ENCODE measurements around the gene DLGAP5.
A peak's percentile ranks its signal among the peaks of the same experiment; 100 is the strongest.

DLGAP5 gene

DNA sequence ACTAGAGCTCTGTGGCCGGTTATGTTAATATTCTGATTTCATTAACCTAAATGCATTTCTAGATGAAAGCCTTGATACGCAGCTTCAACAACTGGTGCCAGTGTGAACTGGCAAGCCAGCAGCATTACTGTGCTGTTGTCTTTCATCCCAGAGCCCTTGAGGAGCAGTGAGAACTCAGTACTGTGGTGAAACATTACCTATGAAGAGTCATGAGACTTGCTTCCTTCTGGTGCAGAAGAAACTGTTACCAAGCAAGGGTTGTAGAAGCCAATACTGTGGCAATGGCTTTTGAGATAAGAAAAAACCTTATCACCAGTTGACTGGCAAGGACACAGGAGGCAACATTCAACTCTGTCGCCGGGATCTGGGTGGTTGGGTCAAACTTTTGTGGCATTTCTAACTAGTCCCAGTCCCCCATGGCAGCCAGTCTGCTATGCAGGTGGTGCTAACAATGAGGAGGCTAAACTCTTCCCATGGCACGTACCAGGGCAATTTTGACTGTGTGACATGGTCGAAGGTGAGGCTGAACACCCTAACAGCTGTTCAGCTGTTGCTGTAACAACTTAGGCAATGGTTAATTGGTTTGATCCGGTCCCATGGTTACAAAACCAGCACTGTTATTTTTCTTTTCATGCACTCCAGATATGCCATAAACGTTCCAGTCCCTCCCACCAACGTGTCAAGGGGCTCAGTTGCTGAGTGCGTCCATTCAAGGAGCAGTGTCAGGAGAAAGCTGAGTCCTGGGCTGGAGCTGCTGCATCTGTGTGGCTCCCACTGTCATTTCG is 74.9 kb downstream of the DLGAP5 start:
- Mint-ChIP-seq H3K36me3 (no peaks in the 10 kb centered on the region), H3K27ac (no peak overlapping the region), H3K9me3 (ENCODE audit: low read depth) (no peaks in the 10 kb centered on the region), H3K4me3 (no peak overlapping the region), H3K4me1 (ENCODE audit: low read depth) (peaks cover 2% of the 10 kb centered on the region), H3K27me3 (no peaks in the 10 kb centered on the region)

DNA sequence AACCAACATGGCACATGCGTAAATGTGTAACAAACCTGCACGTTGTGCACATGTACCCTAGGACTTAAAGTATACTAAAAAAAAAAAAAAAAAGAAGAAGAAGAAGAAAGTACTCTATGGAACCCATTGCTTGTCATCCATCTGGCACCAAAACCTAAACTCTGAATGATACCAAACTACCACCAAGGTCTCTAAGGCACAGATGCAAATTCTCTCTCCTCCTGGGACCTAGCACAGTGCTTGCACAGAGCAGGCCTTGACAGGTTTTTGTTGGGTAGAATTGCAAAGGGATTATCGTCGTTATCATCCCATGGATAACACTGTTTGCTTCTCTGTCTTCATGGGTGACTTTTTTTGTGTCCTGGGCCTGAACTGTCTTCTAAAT is 75.5 kb downstream of the DLGAP5 start:
- H3K4me1 Mint-ChIP-seq (ENCODE audit: low read depth), result peaks cover 2% of the 10 kb centered on the region
- peaks cover 2% of the 10 kb centered on the region for H3K36me3 Mint-ChIP-seq

GRCh38 chr14:55115460-55115859 is 75.9 kb downstream of the DLGAP5 start:
- Mint-ChIP-seq H3K9me3 (ENCODE audit: low read depth) (no peaks in the 10 kb centered on the region), H3K4me3 (no peak overlapping the region), H3K36me3 (peaks cover 2% of the 10 kb centered on the region), H3K27ac (no peak overlapping the region), H3K4me1 (ENCODE audit: low read depth) (peaks cover 2% of the 10 kb centered on the region), H3K27me3 (no peaks in the 10 kb centered on the region)

More for the DNA sequence above, 75.5 kb downstream of the DLGAP5 start:
- H3K27me3 Mint-ChIP-seq, result no peaks in the 10 kb centered on the region
- H3K9me3 Mint-ChIP-seq (ENCODE audit: low read depth), result no peaks in the 10 kb centered on the region
- no peak overlapping the region for H3K27ac Mint-ChIP-seq
- H3K4me3 Mint-ChIP-seq, result no peak overlapping the region

- Mint-ChIP-seq H3K27me3 (no peaks in the 10 kb centered on the region), H3K4me1 (ENCODE audit: low read depth) (peaks cover 2% of the 10 kb centered on the region), H3K4me3 (no peak overlapping the region), H3K9me3 (ENCODE audit: low read depth) (no peaks in the 10 kb centered on the region), H3K36me3 (peaks cover 2% of the 10 kb centered on the region), H3K27ac (no peak overlapping the region)
Observed at GRCh38 chr14:55114720-55115119, 76.7 kb downstream of the DLGAP5 start.

DNA sequence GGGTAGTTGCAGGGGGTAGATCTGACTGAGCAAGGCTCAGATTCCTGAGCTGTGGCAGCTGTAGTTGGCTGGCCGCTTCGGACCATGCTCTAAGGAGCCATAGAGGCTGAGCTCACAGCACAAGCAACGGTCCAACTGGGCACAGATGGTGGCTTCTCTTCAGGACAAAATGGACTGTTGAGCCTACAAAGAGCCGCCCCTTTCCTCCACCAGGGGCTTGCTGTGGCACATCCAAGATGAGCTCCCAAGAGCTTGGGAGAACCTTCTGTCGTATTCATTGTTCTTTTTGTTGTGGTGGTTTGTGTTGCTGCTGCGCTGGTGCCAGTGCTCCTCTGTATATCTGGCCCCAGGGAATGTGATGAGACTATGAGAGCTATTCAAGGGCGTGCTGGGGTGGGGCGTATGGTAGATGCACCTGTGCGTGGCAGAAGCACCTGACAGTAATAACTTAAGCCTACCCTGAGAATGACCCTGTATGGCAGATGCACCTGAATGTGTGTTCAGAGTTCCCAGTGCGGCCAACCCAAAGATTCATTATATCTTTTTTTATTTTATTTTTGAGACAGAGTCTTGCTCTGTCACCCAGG is 80.2 kb downstream of the DLGAP5 start:
- H3K4me3 Mint-ChIP-seq, result no peak overlapping the region
- H3K4me1 Mint-ChIP-seq (ENCODE audit: low read depth), result peaks cover 10% of the 10 kb centered on the region
- no peaks in the 10 kb centered on the region for H3K9me3 Mint-ChIP-seq (ENCODE audit: low read depth)
- no peak overlapping the region for H3K27ac Mint-ChIP-seq
- no peaks in the 10 kb centered on the region for H3K27me3 Mint-ChIP-seq
- H3K36me3 Mint-ChIP-seq, result peaks cover 2% of the 10 kb centered on the region

DNA sequence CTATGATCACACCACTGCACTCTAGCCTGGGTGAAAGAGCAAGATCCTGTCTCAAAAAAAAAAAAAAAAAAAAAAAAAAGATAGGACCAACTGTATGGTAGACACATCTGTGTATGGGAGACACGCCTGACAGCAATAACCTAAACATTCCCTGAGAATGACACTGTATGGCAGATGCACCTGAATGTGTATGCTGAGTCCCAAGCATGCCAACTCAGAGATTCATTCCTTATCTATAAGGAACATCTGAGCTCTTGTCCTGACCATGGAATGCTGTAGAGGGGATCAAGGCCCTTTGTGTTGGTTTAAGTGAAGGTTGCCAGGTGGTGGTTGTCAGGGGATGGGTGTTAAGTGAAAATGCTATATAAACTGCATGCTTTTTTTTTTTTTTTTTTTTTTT is 81.5 kb downstream of the DLGAP5 start:
- Mint-ChIP-seq H3K27me3 (no peaks in the 10 kb centered on the region), H3K27ac (no peak overlapping the region), H3K9me3 (ENCODE audit: low read depth) (no peaks in the 10 kb centered on the region), H3K4me1 (ENCODE audit: low read depth) (peaks cover 12% of the 10 kb centered on the region), H3K4me3 (no peak overlapping the region), H3K36me3 (peaks cover 4% of the 10 kb centered on the region)

DNA sequence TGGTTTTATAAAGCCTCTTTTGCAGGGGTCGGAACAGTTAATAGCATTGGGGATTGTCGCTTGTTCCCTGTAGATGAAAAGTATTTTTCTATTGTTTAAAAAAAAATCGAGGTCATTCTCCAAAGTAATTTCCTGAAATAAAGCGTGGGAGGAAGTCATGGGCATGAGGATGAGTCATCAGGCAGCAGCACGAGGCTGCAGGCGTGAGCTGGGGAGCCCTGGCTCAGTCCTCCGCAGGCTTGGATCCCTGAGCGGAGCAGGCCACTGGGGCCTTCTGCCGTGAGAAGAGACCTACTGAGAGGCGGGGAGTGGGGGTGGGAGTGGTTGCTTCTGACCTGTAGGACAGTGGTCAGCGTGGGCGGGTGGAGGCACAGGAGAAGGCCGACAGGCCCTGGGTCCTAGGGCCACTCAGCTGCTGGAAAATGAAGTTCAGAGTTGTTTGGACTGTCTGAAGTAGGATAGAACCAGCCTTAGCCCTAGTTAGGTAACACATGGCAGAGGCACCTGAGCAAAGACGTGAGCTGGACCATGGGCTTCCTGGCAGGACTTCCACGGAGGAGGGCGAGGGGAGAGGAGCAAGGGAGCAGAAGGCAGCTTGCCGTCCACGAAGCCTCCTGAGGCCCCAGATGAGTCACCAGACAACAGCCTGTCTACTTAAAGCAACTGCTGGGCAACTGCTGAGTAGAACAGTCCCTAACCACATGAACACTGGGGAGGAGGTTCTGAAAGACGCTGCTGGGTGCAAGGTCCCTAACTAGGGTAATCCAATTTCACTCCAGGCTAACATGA is 83.4 kb downstream of the DLGAP5 start:
- peaks cover 8% of the 10 kb centered on the region for H3K36me3 Mint-ChIP-seq
- no peak overlapping the region for H3K27ac Mint-ChIP-seq
- H3K4me3 Mint-ChIP-seq, result no peak overlapping the region
- peaks cover 4% of the 10 kb centered on the region for H3K9me3 Mint-ChIP-seq (ENCODE audit: low read depth)
- H3K27me3 Mint-ChIP-seq, result no peaks in the 10 kb centered on the region
- H3K4me1 Mint-ChIP-seq (ENCODE audit: low read depth), result peaks cover 28% of the 10 kb centered on the region

DNA sequence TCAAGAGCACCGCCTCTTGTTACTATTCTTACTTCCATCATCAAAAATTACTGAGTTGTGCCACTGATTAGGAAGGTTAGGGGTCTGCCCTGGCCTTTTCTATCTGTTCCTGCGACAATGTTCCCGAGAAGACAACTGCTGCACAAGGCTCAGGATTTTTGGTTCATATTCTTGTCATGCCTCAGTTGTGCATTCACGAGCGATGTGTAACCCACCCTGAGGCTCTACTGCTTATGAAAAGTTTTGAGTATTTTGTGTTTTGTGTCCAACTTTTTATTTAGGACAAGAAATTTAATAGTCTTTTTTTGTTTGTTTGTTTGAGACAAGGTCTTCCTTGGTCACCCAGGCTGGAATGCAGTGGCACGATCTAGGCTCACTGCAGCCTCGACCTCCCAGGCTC is 85.4 kb downstream of the DLGAP5 start:
- Mint-ChIP-seq H3K27ac (no peak overlapping the region), H3K27me3 (no peaks in the 10 kb centered on the region), H3K4me3 (no peak overlapping the region), H3K9me3 (ENCODE audit: low read depth) (peaks cover 4% of the 10 kb centered on the region), H3K4me1 (ENCODE audit: low read depth) (peaks cover 42% of the 10 kb centered on the region), H3K36me3 (peaks cover 5% of the 10 kb centered on the region)

GRCh38 chr14:55103971-55104954 is 87.1 kb downstream of the DLGAP5 start:
- no peaks in the 10 kb centered on the region for H3K27me3 Mint-ChIP-seq
- peak overlapping the region; percentile 32 for H3K4me3 Mint-ChIP-seq
- peaks cover 5% of the 10 kb centered on the region for H3K36me3 Mint-ChIP-seq
- H3K4me1 Mint-ChIP-seq (ENCODE audit: low read depth), result peaks cover 45% of the 10 kb centered on the region
- H3K27ac Mint-ChIP-seq, result peak overlapping the region; percentile 94
- H3K9me3 Mint-ChIP-seq (ENCODE audit: low read depth), result peaks cover 4% of the 10 kb centered on the region

- Mint-ChIP-seq H3K27me3 (no peaks in the 10 kb centered on the region), H3K4me3 (peak overlapping the region; percentile 78), H3K4me1 (ENCODE audit: low read depth) (peaks cover 48% of the 10 kb centered on the region), H3K9me3 (ENCODE audit: low read depth) (peaks cover 4% of the 10 kb centered on the region), H3K27ac (peak overlapping the region; percentile 94), H3K36me3 (peaks cover 7% of the 10 kb centered on the region)
Observed at GRCh38 chr14:55103005-55103640, 88.3 kb downstream of the DLGAP5 start.

DNA sequence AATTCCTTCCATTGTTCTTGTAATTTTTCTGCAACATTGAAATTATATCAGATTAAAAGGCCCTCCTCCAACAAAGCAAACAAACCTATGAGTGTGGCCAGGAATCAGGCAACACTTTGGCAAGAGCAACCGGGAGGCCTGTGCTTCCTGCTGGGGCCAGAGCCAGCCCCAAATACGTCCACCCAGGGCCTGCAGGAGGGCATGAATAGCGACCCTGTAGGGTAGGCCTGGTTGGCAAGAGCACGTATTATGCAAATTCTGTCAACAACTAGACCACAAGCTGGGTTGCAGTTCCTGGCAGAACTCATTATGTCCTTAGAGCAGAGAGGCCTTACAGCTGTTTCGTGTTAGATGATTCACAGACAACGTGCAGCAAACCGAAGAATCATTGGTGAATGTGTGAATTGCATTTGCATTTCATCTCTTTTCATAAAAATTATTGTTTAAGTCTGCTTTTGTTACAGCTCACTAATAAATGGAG is 89.2 kb downstream of the DLGAP5 start:
- Mint-ChIP-seq H3K4me1 (ENCODE audit: low read depth) (peaks cover 49% of the 10 kb centered on the region), H3K4me3 (peak overlapping the region; percentile 78), H3K27me3 (no peaks in the 10 kb centered on the region), H3K36me3 (peaks cover 7% of the 10 kb centered on the region), H3K27ac (peak overlapping the region; percentile 94), H3K9me3 (ENCODE audit: low read depth) (peaks cover 4% of the 10 kb centered on the region)

DNA sequence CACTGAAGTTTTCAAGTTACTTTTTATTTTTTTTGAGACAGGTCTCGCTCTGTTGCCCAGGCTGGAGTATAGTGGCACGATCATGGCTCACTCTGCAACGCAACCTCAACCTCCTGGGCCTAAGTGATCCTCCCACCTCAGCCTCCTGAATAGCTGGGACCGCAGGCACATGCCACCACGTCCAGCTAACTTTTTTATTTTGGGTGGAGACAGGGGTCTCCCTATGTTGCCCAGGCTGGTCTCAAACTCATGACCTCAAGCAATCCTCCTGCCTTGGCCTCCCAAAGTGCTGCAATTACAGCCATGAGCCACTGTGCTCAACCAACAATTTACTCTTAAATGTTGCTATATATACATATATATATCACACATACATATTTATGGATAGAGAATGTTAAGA is 89.7 kb downstream of the DLGAP5 start:
- peaks cover 7% of the 10 kb centered on the region for H3K36me3 Mint-ChIP-seq
- no peaks in the 10 kb centered on the region for H3K27me3 Mint-ChIP-seq
- H3K27ac Mint-ChIP-seq, result no peak overlapping the region
- H3K4me3 Mint-ChIP-seq, result no peak overlapping the region
- H3K4me1 Mint-ChIP-seq (ENCODE audit: low read depth), result peaks cover 52% of the 10 kb centered on the region
- H3K9me3 Mint-ChIP-seq (ENCODE audit: low read depth), result peaks cover 4% of the 10 kb centered on the region

DNA sequence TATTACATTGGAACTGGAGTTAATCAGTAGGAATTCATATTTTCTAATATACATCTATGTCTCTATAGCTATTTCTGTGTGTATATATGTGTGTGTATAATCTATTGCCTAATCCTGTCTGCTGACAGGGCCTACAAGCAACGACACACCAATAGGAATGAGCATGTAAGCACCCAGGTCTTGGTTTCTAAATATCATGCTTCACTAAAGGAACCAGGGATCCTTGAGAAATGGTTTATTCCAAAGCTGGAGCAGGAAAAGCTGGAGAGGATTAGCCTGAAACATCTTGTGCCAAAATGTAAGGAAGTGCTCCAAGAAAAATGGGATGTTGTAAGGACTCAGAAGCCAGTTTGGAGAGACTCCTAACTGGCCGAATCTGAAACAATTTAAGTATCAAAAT is 91.6 kb downstream of the DLGAP5 start:
- no peak overlapping the region for H3K4me3 Mint-ChIP-seq
- H3K36me3 Mint-ChIP-seq, result peaks cover 6% of the 10 kb centered on the region
- no peak overlapping the region for H3K27ac Mint-ChIP-seq
- no peaks in the 10 kb centered on the region for H3K27me3 Mint-ChIP-seq
- peaks cover 4% of the 10 kb centered on the region for H3K9me3 Mint-ChIP-seq (ENCODE audit: low read depth)
- peaks cover 50% of the 10 kb centered on the region for H3K4me1 Mint-ChIP-seq (ENCODE audit: low read depth)

DNA sequence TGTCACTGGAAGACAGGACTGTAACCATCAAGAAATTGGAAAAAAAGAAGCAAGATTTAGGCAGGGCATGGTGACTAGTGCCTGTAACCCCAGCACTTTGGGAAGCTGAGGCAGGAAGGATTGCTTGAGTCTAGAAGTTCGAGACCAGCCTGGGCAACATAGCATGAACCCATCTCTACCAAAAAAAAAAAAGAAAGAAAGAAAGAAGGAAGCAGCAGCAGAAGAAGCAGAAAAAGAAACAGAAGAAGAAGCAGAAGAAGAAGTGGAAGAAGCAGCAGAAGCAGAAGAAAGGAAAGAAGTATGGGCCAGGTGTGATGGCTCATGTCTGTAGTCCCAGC is 92.9 kb downstream of the DLGAP5 start:
- Mint-ChIP-seq H3K4me1 (ENCODE audit: low read depth) (peaks cover 40% of the 10 kb centered on the region), H3K27ac (peak overlapping the region; percentile 94), H3K36me3 (peaks cover 2% of the 10 kb centered on the region), H3K4me3 (peak overlapping the region; percentile 9), H3K27me3 (no peaks in the 10 kb centered on the region), H3K9me3 (ENCODE audit: low read depth) (no peaks in the 10 kb centered on the region)
